GM18867 (cell line): ENCODE data around the gene DNAI4.
A peak's percentile ranks its signal among the peaks of the same experiment; 100 is the strongest.
"Not testable (repeated sequence)": the region's sequence is repeated elsewhere in the genome, so short reads cannot be mapped to it uniquely, and the experiment has no call there.

Source experiments
- ATAC-seq: cut with Tn5 transposase; IDR thresholded peaks from one replicate; pipeline ENCODE4 v1.9.1; 2021; ENCODE audit warnings: mild to moderate bottlenecking, moderate library complexity; ENCODE audit not compliant: unreplicated experiment

Gene DNAI4

DNA sequence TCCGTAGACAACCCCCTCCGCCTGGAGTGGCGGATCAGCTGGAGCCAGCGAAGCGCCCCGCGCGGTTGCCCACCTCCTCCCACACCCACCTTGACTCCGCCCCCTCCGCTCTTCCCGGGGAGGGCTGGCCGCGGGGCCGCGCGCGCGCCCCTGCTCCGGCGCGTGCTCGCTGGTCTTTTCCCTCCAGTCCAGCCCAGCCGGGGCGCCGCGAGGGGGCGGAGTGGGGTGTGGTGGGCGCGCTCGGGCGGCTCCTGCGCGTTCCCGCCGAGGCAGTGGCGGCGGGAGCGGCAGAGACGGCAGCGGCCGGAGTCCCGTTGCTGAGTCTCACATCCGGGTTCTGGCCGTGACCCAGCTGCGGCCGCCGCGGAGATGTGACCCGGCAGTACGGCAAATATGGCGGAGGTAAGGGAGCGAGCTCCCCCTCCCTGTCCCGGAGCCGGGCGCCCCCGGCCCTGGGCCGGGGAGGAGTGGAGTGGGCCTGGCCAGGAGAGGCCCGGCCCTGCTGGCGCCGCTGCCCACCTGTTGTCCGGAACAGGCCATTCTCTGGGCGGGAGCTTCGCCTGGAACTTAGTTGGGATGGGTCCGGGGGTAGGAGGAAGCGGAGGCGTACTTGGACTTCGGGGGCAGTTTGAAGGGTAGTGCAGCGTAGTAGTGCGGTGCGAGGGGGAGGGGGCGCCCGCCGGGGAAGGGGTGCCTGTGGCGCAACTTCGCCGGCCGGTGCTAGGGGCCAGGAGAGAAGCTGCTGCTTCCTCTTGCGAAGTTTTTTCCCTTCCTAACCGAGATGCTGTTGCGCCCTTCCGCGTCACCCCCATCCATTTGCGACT, 5.6 kb upstream of the DNAI4 start:
- peak; percentile 69 for ATAC-seq

DNA sequence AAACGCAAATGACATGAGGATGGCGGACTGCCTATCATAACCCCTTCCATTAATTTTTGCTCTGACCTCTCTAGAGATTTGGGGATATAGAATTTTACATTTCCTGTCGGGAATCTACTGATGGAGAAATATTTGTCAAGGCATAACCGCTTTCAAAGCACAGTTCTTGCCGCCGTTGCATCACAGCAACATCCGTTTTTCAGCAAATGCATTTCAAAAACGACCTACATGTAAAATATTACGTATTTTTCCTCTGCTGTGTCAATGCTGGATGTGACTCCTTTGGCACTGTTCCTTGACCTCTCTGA, 5.0 kb upstream of the DNAI4 start:
- ATAC-seq = no peak

DNA sequence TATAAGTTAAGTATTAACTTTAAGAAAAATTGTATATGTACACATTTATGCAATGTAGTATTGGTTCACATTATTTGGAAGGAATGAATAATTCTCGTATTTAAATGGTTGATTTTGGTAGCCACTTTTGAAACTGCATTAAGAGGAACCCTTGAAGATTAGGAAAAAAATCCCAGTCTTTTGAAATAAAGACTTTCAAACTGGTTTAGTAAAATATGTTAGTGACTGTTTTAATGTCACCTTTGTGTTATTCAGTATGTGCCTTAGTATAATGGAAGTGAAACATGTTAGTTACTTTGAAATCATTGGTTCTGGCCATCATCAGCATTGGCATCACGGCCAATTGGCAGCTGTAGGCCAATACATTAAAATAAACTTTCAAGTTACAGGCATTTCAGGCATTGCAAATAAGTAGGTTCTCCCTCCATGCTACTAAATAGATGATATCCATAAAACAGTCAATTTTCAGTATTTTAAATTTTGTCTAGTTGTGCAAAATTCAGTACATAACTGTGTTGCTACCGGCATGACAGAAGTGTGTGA, 4.6 kb upstream of the DNAI4 start:
- no peak for ATAC-seq

DNA sequence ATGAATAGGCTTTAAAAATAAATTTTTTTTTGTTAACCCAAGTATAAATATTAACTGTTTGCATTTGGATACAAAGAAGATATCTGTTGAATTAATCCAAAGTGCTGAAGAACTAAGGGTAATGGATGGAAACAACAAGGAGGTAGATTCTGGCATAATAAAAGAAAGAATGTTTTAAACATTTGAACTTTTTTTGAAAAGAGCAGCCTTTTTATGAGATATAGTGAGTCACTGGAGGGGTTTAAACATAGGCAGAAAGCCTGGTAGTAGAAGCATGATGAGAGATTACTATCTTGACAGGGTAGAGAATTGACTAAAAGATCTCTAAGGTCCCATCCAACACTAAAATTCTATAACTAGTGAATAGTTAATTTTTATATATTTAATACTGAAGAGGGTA, 2.9 kb upstream of the DNAI4 start:
- ATAC-seq = no peak

DNA sequence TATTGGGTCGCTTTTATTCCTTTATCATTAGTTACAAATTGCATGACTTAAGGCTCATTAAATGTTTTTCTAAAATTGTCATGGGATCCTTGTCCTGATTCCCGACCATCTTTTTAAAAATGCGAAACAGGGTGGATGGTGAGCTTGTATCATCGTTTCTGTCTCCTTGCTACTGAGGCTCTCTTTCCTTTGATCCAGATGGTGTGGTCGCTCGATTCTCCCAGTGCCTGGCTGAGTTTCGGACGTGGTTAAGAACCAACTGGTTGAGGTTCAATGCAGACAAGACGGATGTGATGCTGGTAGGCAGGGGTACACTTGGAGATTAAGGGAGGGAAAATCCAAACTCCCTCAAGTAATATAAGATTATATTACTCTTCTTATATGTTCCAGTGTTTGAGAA, 1.3 kb upstream of the DNAI4 start:
- ATAC-seq = no peak

DNA sequence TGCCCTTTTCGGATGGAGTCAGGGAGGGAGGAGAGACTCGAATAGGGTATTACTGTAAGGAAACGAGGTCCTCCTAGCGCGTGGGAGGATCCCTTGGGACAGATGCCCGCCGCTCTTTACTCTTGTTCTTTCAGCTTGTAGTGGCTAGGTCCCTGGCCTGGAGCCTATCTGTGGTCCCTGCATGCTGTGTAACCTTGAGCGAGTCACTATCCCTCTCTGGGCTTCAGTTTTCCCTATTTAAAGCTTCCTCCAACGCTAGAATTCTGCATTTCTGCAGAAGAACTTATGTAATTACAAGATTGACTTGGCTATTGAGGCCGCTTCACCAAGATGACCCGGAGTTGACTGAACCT, 878 bp upstream of the DNAI4 start:
- peak; percentile 2 for ATAC-seq

DNA sequence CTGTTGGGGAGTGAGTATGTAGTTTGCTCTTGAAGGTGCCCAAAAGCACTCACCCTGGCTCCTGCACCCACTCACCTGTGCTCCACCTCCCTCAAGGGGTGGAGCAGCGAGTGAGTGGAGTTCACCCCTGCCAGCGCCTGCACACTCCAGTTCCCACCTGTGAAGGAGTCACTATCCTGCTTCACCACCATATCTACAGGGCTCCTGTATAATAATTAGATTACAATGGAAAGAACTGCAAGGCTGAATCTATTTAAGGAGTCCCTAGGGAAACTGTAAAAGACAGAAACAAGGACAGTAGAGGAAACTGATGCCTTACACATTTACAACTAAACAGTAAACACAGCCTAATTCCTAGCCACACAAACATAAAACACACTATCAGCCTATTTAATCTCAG, 4.1 kb downstream of the DNAI4 start:
- ATAC-seq = no peak

DNA sequence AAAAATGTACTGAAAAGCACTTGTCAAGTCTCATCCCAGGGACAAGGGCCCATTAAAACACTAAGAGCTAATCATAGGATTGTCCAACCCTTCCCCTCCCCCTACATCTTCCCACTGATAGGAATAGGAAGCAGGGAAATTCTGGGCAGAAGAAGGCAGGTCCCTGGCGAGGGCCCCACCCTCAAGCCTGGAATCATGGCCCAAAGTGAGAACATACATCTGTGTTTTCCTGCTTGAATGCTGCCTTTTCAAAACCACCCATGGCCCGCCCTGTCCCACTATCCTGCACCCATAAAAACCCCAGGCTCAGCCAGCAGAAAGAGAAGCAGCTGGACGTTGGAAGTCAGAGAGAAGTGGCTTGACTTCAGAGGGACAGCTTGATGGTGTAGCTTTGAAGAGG, 4.8 kb downstream of the DNAI4 start:
- ATAC-seq = no peak

DNA sequence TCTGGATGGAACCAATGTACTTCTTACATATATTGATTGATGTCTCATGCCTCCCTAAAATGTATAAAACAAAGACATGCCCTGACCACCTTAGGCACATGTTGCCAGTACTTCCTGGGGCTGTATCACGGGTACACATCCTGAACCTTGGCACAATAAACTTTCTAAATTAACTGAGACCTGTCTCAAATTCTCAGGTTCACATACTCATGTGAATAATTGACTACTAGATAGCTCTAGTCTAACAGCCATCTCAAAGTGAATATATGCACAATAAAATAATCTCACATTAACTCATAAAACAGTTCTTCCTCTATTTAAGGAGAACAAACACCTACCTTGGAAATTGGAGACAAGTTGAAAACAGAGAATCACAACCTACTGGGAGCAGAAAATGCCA, 5.6 kb downstream of the DNAI4 start:
- ATAC-seq = no peak

DNA sequence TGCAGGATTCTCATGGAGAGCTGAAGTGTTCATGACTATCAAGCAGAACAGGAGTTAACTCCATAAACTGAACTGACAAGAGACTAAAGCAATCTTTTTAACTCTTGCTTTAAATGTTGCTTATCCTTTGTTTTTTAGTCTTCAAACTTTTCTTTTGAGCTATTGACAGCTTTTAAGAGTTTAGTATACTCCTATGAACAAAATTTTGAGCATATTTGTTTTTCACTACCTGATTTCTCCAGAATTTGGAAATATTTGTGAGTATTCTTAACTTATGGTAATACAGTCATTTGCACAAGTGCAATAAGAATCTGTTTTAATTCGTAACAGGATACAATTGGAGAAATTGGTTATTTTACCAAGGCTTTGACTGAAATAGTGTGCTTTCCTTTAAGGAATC, 7.2 kb downstream of the DNAI4 start:
- ATAC-seq = no peak

DNA sequence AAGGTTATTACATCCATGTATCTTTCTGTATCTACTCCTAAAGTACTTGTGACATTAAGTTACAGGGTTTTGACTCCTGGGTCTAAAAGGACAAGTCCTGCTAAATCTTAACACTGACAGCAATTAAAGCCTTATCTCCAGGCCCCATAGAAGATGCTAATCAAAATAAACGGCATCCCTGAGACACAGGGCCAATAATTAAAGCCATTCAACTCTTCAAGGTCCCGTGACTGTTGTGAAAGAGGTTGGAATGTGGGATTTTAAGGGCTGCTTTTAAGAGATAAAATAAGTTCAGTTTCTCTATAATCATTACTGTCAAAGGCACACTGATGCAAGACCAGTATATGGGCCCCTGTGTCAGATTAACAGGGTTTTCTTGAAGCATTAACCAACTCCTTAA, 8.3 kb downstream of the DNAI4 start:
- no peak for ATAC-seq

DNA sequence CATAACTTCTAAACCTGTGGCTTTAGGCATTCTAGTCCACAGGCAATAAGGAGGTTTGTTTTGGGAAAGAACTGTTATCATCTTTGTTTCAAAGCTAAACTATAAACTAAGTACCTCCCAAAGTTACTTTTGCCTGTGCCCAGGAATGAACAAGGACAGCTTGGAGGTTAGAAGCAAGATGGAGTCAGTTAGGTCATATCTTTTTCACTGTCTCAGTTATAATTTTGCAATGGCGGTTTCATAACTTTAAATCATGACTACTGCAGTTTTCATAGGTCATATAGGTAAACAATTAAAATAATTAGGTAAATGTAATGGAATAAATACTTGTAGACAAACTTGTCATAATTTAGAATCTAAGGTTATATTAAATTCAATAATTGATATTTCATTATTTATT, 9.5 kb downstream of the DNAI4 start:
- not testable (repeated sequence) for ATAC-seq

DNA sequence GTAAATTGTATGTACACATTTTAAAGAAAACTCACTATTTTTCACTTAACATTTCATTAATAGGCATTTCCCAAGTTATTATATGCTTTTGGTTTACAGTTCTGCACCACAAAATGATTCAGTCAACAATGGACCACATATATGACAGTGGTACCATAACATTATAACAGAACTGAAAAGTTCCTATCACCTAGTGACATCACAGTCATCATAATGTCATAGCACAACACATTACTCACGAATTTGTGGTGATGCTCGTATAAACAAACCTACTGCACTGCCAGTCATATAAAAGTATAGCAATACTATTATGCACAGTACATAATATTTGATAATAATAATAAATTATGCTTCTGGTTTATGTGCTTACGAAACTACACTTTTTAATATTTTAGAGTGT, 30.9 kb downstream of the DNAI4 start:
- no peak for ATAC-seq

DNA sequence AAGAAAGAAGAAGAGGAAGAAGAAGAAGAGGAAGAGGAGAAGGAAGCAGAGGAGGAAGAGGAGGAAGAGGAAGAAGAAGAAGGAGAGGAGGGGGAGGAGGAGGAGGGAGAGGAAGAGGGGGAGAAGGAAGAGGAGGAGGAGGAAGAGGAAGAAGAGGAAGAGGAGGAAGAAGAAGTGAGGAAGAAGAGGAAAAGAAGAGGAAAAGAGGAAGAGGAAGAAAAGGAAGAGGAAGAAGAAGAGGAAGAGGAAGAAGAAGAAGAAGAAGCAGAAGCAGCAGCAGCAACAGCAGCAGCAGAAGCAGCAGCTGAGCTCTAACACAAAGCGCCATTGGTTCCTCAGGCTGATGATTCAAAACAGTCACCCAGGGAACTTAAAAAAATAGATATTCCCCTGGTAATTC, 34.0 kb downstream of the DNAI4 start:
- no peak for ATAC-seq

DNA sequence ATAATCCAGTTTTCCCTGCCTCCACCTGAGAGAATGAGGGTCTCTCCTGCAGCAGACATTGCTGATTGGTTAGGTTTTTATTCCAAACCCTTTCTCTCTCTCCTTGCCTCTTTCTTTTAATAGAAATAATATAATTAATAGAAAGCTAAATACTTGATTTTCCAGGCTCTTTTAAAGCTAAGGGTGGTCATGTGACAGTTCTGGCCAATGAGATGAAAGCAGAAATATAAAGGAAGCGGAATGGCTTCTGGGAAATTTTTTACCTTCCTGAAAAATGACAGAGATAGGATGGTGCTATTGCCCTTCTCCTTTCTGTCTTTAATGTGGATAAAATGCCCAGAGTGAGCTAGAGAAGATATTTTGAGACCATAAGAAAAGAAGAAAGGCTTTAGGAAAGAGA, 35.6 kb downstream of the DNAI4 start:
- no peak for ATAC-seq

DNA sequence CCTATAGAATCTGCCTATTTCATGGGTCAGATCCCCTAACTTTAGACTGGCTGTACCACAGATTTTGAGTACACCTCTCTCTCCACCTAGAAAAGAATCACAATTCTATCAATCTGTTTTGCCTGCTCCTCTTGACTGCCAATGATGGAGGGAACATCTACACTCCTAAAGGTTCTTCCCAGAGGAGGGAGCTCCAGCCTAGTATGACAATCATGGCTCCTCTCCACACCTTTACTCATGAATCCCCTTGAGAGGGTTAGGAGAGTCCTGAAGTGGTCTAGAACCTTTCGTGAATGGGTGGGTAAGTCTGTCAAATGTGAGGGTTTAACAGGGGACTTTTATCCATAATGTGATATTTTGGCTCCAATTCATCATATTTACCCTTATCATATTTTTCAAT, 48.0 kb downstream of the DNAI4 start:
- no peak for ATAC-seq

DNA sequence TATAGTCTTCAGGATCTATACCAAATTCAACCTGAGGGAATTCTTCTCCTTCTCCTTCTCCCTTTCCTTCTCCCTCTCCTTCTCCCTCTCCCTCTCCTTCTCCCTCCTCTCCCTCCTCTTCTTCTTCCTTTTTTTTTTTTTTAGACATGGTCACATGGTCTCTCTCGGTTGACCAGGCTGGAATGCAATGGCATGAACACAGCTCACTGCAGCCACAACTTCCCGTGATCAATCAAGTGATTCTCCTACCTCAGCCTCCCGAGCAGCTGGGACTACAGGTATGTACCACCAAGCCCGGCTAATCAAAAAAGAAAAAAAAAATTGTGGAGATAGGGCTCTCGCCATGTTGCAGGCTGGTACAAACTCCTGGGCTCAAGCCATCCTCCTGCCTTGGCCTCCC, 51.5 kb downstream of the DNAI4 start:
- ATAC-seq = no peak

DNA sequence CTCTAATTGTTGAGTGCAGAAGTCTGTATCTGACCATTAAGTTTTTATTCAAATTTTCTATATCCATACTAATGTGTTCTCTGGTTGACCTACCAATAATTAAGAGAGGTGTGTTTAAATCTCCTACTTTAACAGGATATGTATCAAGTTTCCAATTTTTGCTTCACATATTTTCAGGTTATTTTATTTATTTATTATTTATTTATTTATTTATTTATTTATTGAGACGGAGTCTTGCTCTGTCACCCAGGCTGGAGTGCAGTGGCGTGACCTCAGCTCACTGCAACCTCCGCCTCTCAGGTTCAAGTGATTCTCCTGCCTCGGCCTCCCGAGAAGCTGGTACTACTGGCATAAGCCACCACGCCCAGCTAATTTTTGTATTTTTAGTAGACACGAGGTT, 52.6 kb downstream of the DNAI4 start:
- not testable (repeated sequence) for ATAC-seq

DNA sequence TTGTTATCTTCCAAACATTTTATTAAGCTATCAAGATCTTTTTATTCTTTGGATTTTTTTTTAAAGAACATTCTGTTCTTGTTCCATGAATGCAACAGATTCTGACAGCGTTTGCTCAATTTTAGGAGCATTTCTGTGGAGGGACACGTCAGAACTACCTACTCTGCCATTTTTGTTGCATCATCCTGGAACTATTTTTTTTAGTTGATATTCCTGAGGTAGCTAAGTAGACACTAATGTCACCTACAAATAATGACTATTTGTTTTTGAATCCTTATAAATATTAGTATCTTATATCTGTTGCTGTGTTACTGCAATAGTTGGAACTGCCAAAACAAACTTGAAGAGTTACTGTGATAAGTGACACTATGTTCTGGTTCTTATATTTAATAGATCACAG, 57.2 kb downstream of the DNAI4 start:
- ATAC-seq = no peak

DNA sequence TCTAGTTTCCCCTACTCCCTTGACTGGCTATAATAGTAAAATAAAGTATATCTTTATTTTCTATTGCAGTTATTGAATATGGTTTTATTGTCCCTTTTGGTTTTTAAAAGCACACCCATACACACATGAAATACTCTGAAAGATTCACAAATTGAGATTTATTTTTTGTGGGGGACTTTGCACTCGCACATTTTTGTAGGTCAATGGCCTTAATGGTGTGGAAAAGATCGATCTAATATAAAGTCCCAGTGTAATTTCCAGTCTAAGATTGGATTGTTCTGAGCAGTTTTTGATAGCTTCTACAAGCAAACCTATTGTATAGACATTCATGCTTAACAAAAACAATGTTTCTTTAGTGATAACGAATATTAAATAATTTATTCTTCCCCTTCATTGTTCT, 64.1 kb downstream of the DNAI4 start:
- ATAC-seq = no peak

DNA sequence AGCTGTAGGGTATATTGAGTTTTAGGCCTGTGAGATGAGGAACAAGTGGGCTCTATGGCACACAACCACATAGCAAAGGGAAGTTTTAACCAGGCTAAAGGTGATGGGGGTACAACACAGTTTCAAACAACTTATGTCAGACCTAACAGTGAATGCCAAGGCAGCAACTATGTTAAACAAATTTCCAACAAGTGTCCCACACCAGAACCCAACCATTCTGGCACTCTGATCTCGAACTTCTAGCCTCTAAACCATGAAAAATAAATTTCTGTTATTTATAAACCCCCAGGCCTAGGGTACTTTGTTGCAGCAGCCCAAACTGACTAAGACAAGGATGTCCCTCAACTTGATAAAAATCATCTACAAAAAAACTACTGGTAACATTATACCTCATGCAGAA, 71.3 kb downstream of the DNAI4 start:
- no peak for ATAC-seq

DNA sequence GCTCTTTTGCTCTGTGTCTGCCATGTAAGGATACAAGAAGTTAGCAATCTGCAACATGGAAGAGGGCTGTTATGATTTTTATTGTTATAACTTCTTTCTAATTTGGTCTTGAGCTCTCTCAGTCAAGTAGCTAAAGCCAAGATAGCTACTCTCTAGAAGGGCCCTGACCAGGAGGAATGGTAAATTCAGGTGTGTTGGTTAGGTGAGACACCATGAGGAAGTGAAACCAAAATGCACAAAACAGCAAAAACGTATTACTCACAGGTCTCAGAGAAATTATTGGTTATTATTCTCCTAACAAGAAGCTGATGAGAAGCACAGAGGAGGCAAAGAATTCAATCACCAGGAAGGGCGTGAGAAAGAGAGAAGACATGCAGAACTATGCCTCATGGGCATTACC, 71.8 kb downstream of the DNAI4 start:
- peak; percentile 67 for ATAC-seq

DNA sequence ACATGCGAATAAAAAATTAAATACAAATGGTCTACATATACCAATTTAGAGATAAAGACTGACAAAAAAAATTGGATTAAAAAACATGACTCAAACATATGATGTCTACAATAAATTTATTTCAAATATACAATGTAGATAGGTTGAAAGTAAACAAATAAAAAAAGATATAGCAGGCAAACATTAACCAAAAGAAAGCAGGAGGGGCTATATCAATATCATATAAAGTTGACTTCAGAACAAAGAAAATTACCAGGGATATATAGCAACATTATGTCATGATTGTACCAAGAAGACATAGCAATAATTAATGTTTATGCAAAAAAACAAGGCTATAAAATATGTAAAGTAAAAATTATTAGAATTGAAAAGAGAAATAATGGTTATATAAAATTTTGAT, 73.7 kb downstream of the DNAI4 start:
- ATAC-seq = no peak
